Measurements from ENCODE around the gene CCDC174.

Gene CCDC174

GRCh38 chr3:14716591-14716990, 65.0 kb downstream of the CCDC174 start:
- DNase-seq: no peak

GRCh38 chr3:14717307-14717706, 65.7 kb downstream of the CCDC174 start:
- no peak for DNase-seq

- DNase-seq: no peak
Observed at GRCh38 chr3:14718539-14718938, 67.0 kb downstream of the CCDC174 start.

DNA sequence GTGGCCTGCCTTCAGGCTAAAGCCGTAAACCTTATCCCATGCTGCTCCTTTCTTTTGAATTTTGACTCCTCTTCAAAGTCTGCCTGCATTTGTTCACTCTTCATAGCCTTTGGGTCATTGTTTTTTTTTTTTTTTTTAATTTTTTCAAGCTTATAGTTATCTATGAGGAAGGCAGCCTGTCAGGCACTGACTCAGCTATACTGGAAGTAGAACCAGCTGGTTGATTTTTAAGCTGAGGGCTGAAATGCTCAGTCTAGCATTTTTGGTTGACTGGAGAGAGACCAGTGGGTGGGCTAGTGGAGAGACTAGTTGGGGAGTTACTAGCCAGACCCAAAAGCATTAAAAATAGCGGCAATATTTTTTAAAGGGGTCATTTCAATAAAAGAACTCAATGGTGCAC, 67.4 kb downstream of the CCDC174 start:
- DNase-seq: no peak

GRCh38 chr3:14721126-14721864, 69.7 kb downstream of the CCDC174 start:
- DNase-seq: no peak
